Liver (tissue), 9 donors: ENCODE measurements around the gene KRTAP29-1. TPM values are rescaled to one million over a fixed set of nuclear protein-coding genes. Genes with fewer than 3 reads are reported as not detected.

Source experiments
- DNase-seq: peaks from one replicate; pipeline ENCODE4 v3.0.0-alpha.2; 2017; ENCODE audit warnings: low spot score
- H3K27ac ChIP-seq, 2 donors: one replicate each; pipeline ENCODE4 v1.7.0; 2013; ENCODE audit warnings: inconsistent platforms in 2 of 2, low read length in 2 of 2, control low read depth in 1 of 2, low read depth in 1 of 2, mild to moderate bottlenecking in 1 of 2
- H3K27me3 ChIP-seq, 4 donors: one replicate each; pipeline versions ENCODE4 v1.6.1 to v1.7.0; 2013; ENCODE audit warnings: low read length in 3 of 4, inconsistent platforms in 1 of 4, mild to moderate bottlenecking in 1 of 4, moderate library complexity in 1 of 4; ENCODE audit not compliant: control insufficient read depth in 4 of 4, insufficient read depth in 4 of 4
- H3K36me3 ChIP-seq, 4 donors: one replicate each; pipeline versions ENCODE4 v1.6.1 to v1.7.0; 2013; ENCODE audit warnings: low read length in 3 of 4, mild to moderate bottlenecking in 3 of 4, low read depth in 1 of 4, moderate library complexity in 1 of 4; ENCODE audit not compliant: control insufficient read depth in 4 of 4, insufficient read depth in 3 of 4
- H3K4me1 ChIP-seq, 4 donors: one replicate each; pipeline versions ENCODE4 v1.6.1 to v1.7.0; 2013; ENCODE audit warnings: low read length in 3 of 4, mild to moderate bottlenecking in 3 of 4, moderate library complexity in 1 of 4; ENCODE audit not compliant: control insufficient read depth in 4 of 4, insufficient read depth in 4 of 4
- H3K4me3 ChIP-seq, 3 donors: one replicate each; pipeline versions ENCODE4 v1.6.1 to v1.7.0; 2013; ENCODE audit warnings: low read length in 3 of 3, control low read depth in 1 of 3, low read depth in 1 of 3, mild to moderate bottlenecking in 1 of 3
- H3K9ac ChIP-seq, 2 donors: one replicate each; pipeline ENCODE4 v1.7.0; 2013; ENCODE audit warnings: low read length in 2 of 2, mild to moderate bottlenecking in 2 of 2, moderate library complexity in 2 of 2, control low read depth in 1 of 2, low read depth in 1 of 2
- H3K9me3 ChIP-seq, 4 donors: one replicate each; pipeline versions ENCODE4 v1.6.1 to v1.7.0; 2013; ENCODE audit warnings: low read length in 3 of 4; ENCODE audit not compliant: control insufficient read depth in 4 of 4
- EGR1 ChIP-seq, 2 donors: IDR thresholded peaks; 2 replicates each; pipeline ENCODE4 v1.6.1; 2016 to 2018; ENCODE audit warnings: antibody characterized with exemption in 2 of 2, low read depth in 2 of 2
- FOXA2 ChIP-seq: IDR thresholded peaks from 2 replicates; pipeline ENCODE4 v1.6.1; 2016; ENCODE audit warnings: antibody characterized with exemption
- GABPA ChIP-seq, 2 donors: IDR thresholded peaks in 1 of 2; conservative IDR thresholded peaks in 1 of 2; 2 replicates each; pipeline ENCODE4 v1.6.1; 2016; ENCODE audit warnings: antibody characterized with exemption in 2 of 2, mild to moderate bottlenecking in 1 of 2, moderate library complexity in 1 of 2
- HNF4A ChIP-seq, 2 donors: conservative IDR thresholded peaks; 2 replicates each; pipeline ENCODE4 v1.6.1; 2016; ENCODE audit warnings: antibody characterized with exemption in 2 of 2, mild to moderate bottlenecking in 2 of 2
- HNF4G ChIP-seq: IDR thresholded peaks from 2 replicates; pipeline ENCODE4 v1.6.1; 2016; ENCODE audit warnings: antibody characterized with exemption
- NR2F2 ChIP-seq: IDR thresholded peaks from 2 replicates; pipeline ENCODE4 v1.6.1; 2016; ENCODE audit warnings: antibody characterized with exemption
- RAD21 ChIP-seq, 2 donors: IDR thresholded peaks; 2 replicates each; pipeline ENCODE4 v1.6.1; 2016; ENCODE audit warnings: antibody characterized with exemption in 2 of 2, mild to moderate bottlenecking in 2 of 2
- RXRA ChIP-seq, 2 donors: IDR thresholded peaks; 2 replicates each; pipeline ENCODE4 v1.6.1; 2017 to 2018; ENCODE audit warnings: antibody characterized with exemption in 2 of 2, mild to moderate bottlenecking in 1 of 2
- SP1 ChIP-seq: IDR thresholded peaks from 2 replicates; pipeline ENCODE4 v1.6.1; 2018; ENCODE audit warnings: antibody characterized with exemption, mild to moderate bottlenecking
- YY1 ChIP-seq: IDR thresholded peaks from 2 replicates; pipeline ENCODE4 v1.6.1; 2016; ENCODE audit warnings: antibody characterized with exemption, mild to moderate bottlenecking
- whole genome bisulfite sequencing: extraction: QIAGEN DNeasy Blood & Tissue Kit; methylation state at CpG from one replicate; pipeline ENCODE4 v1.1.7; 2013; 5-methylcytosine and 5-hydroxymethylcytosine counted together
- polyA plus RNA-seq, 2 donors: library from polyadenylated mRNA; stranded (reverse) in 1 of 2; unstranded in 1 of 2; fragments of 200-250 nt in 1 of 2; fragments of >200 nt in 1 of 2; fragmentation: Nextera tagmentation in 1 of 2; extraction: Ambion mirVana in 1 of 2; gene quantifications; one replicate each; pipeline versions ENCODE4 v1.2.1 to v1.2.3, GENCODE V29; 2013 to 2015
- total RNA-seq, 2 donors: library from RNA; depleted of rRNA; stranded (reverse); fragments of >200 nt; gene quantifications; one replicate each; pipeline ENCODE4 v1.2.3, GENCODE V29; 2014
- TF ChIP-seq, protein P1 (sequence below): IDR thresholded peaks from 2 replicates; pipeline ENCODE4 v1.6.1; 2016; ENCODE audit warnings: antibody characterized with exemption
- TF ChIP-seq, protein P2 (sequence below): IDR thresholded peaks from 2 replicates; pipeline ENCODE4 v1.6.1; 2016; ENCODE audit warnings: antibody characterized with exemption
- TF ChIP-seq, protein P3 (sequence below): IDR thresholded peaks from 2 replicates; pipeline ENCODE4 v1.6.1; 2016; ENCODE audit warnings: antibody characterized with exemption
- TF ChIP-seq, protein P4 (sequence below): fragments of 150-350 bp; IDR thresholded peaks from 2 replicates; pipeline ENCODE4 v1.5.1; 2017; ENCODE audit warnings: improper control_type of control experiment, low read depth, low read length; ENCODE audit not compliant: missing input control
- donor health status: healthy.
- donor health status: healthy.
- donor health status: healthy.
- donor health status: healthy.
- donor health status: healthy.

KRTAP29-1 gene
- total and polyA plus RNA-seq, 4 donors = not detected

DNA sequence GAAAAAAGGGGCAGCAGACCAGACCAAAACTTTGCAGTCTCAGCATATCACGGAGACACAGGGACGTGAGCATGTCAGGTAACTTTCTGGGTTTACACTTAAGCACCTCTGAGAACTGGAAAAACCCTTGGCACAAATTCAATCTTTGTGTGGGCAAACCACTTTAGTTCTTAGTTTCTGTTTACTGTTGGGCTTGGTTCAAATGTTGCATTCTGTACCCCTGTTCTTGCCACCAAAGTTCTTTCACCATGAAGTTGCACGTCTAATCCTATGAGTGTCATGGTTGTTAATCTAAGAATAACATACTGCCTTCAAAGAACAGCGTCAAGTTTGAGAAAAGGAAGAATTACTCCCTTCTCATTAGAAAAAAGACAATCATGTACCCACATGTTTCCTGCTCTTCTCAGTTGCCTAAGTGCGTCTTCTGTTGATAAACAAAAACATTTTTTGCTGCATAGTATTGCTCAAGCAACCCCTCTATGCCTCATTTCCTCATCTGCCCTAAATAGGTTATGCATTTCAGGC, 36.4 kb upstream of the KRTAP29-1 start:
- no peak overlapping the region for H3K4me3 ChIP-seq
- no peaks in the 10 kb centered on the region for H3K36me3 ChIP-seq
- 56% methylated on average over 5 of the region's 5 CpGs for WGBS
- TF ChIP-seq RXRA (IDR thresholded peaks at IDR 0.05) (no peak), YY1 (no peak), EGR1 (IDR thresholded peaks at IDR 0.05; ENCODE audit: low read depth in 2 of 2) (no peak), RAD21 (IDR thresholded peaks at IDR 0.05) (no peak), FOXA2 (no peak)
- TF ChIP-seq, protein P1, sequence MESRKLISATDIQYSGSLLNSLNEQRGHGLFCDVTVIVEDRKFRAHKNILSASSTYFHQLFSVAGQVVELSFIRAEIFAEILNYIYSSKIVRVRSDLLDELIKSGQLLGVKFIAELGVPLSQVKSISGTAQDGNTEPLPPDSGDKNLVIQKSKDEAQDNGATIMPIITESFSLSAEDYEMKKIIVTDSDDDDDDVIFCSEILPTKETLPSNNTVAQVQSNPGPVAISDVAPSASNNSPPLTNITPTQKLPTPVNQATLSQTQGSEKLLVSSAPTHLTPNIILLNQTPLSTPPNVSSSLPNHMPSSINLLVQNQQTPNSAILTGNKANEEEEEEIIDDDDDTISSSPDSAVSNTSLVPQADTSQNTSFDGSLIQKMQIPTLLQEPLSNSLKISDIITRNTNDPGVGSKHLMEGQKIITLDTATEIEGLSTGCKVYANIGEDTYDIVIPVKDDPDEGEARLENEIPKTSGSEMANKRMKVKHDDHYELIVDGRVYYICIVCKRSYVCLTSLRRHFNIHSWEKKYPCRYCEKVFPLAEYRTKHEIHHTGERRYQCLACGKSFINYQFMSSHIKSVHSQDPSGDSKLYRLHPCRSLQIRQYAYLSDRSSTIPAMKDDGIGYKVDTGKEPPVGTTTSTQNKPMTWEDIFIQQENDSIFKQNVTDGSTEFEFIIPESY = no peak
- TF ChIP-seq, protein P2, sequence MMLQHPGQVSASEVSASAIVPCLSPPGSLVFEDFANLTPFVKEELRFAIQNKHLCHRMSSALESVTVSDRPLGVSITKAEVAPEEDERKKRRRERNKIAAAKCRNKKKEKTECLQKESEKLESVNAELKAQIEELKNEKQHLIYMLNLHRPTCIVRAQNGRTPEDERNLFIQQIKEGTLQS = no peak
- TF ChIP-seq, protein P3, sequence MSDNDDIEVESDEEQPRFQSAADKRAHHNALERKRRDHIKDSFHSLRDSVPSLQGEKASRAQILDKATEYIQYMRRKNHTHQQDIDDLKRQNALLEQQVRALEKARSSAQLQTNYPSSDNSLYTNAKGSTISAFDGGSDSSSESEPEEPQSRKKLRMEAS = no peak
- H3K27me3 ChIP-seq = no peaks in the 10 kb centered on the region
- H3K27ac ChIP-seq = no peak overlapping the region
- no peak overlapping the region for H3K9ac ChIP-seq
- H3K9me3 ChIP-seq = no peaks in the 10 kb centered on the region
- no peak for DNase-seq
- no peaks in the 10 kb centered on the region for H3K4me1 ChIP-seq

DNA sequence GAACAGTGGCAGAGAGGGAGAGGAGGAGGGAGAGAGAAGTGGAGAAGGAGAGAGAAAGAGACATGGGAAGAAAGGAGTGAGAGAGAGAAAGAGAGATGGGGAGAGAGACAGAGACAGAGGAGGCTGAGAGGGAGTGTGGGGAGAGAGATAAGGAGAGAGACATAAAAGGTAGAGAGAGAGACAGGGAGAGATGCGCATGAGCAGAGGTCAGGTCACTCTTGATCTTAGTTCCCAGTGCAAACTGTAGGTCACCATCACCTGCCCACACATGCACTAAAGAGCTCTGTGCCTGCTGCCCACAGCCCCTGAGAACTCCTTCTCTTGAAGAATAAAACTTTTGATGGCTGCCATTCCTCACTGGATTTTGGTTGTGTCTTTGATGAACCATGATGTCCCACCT, 33.1 kb upstream of the KRTAP29-1 start:
- H3K36me3 ChIP-seq = no peaks in the 10 kb centered on the region
- no peaks in the 10 kb centered on the region for H3K4me1 ChIP-seq
- no peaks in the 10 kb centered on the region for H3K9me3 ChIP-seq
- H3K4me3 ChIP-seq = no peak overlapping the region
- TF ChIP-seq GABPA (IDR thresholded peaks at IDR 0.05 in 1 of 2, conservative IDR thresholded peaks at IDR 0.05 in 1 of 2) = no peak
- no peak for TF ChIP-seq SP1
- TF ChIP-seq, protein P3 = no peak
- no peak for TF ChIP-seq RXRA (IDR thresholded peaks at IDR 0.05)
- TF ChIP-seq HNF4G = no peak
- TF ChIP-seq HNF4A (conservative IDR thresholded peaks at IDR 0.05) = no peak
- TF ChIP-seq YY1 = no peak
- TF ChIP-seq, protein P2 = no peak
- TF ChIP-seq, protein P1 = no peak
- no peak for TF ChIP-seq NR2F2
- TF ChIP-seq, protein P4, sequence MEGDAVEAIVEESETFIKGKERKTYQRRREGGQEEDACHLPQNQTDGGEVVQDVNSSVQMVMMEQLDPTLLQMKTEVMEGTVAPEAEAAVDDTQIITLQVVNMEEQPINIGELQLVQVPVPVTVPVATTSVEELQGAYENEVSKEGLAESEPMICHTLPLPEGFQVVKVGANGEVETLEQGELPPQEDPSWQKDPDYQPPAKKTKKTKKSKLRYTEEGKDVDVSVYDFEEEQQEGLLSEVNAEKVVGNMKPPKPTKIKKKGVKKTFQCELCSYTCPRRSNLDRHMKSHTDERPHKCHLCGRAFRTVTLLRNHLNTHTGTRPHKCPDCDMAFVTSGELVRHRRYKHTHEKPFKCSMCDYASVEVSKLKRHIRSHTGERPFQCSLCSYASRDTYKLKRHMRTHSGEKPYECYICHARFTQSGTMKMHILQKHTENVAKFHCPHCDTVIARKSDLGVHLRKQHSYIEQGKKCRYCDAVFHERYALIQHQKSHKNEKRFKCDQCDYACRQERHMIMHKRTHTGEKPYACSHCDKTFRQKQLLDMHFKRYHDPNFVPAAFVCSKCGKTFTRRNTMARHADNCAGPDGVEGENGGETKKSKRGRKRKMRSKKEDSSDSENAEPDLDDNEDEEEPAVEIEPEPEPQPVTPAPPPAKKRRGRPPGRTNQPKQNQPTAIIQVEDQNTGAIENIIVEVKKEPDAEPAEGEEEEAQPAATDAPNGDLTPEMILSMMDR = no peak
- no peak for DNase-seq
- H3K27me3 ChIP-seq = no peaks in the 10 kb centered on the region
- H3K9ac ChIP-seq = no peak overlapping the region
- WGBS = 81% methylated on average over 1 of the region's 1 CpG
- no peak overlapping the region for H3K27ac ChIP-seq
